HL-60 (cell line): ENCODE measurements around the gene CCDC51.

Source experiments
- DNase-seq, 2 experiments: peaks; one replicate each; pipeline ENCODE4 v3.0.0-alpha.2; 2010 to 2020; ENCODE audit warnings: low read depth in 1 of 2, low spot score in 1 of 2
- H3K27ac ChIP-seq: fragments of 250-450 bp; sonication (Bioruptor Pico); replicated peaks from 2 replicates; pipeline ENCODE4 v1.5.1; 2020; ENCODE audit warnings: mild to moderate bottlenecking, moderate library complexity
- H3K27me3 ChIP-seq: fragments of 250-450 bp; sonication (Bioruptor Pico); 2 replicates; pipeline ENCODE4 v1.5.1; 2021; ENCODE audit warnings: mild to moderate bottlenecking, moderate library complexity; ENCODE audit not compliant: insufficient read depth, poor library complexity, severe bottlenecking
- H3K4me3 ChIP-seq: replicated peaks from 2 replicates; pipeline ENCODE4 v1.5.1; 2011; ENCODE audit warnings: mild to moderate bottlenecking, control low read depth, low read length; ENCODE audit not compliant: insufficient read depth
- CTCF ChIP-seq: IDR thresholded peaks from one replicate; pipeline ENCODE4 v1.5.1; 2011; ENCODE audit warnings: low read length, control low read depth, inconsistent platforms; ENCODE audit not compliant: insufficient read depth
- GABPA ChIP-seq: IDR thresholded peaks from 2 replicates; pipeline ENCODE4 v1.6.1; 2012; ENCODE audit warnings: low read depth
- POLR2AphosphoS5 ChIP-seq: IDR thresholded peaks from 2 replicates; pipeline ENCODE4 v1.6.1; 2012; ENCODE audit warnings: low read depth
- REST ChIP-seq: IDR thresholded peaks from 2 replicates; pipeline ENCODE4 v1.6.1; 2012; ENCODE audit warnings: low read depth; ENCODE audit not compliant: insufficient replicate concordance
- SPI1 ChIP-seq: IDR thresholded peaks from 2 replicates; pipeline ENCODE4 v1.6.1; 2012; ENCODE audit warnings: low read depth, mild to moderate bottlenecking, borderline replicate concordance

CCDC51 gene

DNA sequence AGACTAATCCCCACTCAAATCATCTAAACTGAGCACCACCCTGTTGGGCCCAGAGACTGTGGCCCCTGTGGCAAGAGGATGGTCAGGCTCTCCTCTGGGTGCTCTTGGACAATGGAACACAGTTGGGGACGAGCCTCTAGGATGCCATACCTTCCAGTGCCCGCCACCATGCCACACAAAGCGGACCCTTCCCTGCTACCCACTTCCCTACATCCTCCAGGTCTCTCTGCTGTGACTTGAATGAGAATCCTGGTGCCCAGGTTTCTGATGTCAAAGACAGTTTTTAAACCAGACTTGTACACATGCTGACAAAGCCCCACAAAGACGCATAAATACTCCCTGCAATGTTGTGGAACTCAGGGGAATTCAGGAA is 4.7 kb downstream of the CCDC51 start:
- DNase-seq = no peak
- no peak overlapping the region for H3K27ac ChIP-seq
- TF ChIP-seq GABPA (no peak), SPI1 (no peak), POLR2AphosphoS5 (no peak), CTCF (no peak), REST (no peak)
- H3K27me3 ChIP-seq = no peaks in the 10 kb centered on the region
- H3K4me3 ChIP-seq = no peak overlapping the region

GRCh38 chr3:48434591-48435222 is 5.2 kb downstream of the CCDC51 start:
- Histone ChIP-seq H3K27ac (no peak overlapping the region), H3K4me3 (no peak overlapping the region), H3K27me3 (no peaks in the 10 kb centered on the region)
- TF ChIP-seq REST (no peak), CTCF (no peak), SPI1 (no peak), POLR2AphosphoS5 (no peak), GABPA (no peak)
- DNase-seq = no peak

GRCh38 chr3:48433472-48434118 is 6.3 kb downstream of the CCDC51 start:
- H3K4me3 ChIP-seq = no peak overlapping the region
- TF ChIP-seq POLR2AphosphoS5 = no peak
- no peak for TF ChIP-seq SPI1
- TF ChIP-seq REST = no peak
- H3K27ac ChIP-seq = no peak overlapping the region
- H3K27me3 ChIP-seq = peaks cover 2% of the 10 kb centered on the region
- no peak for DNase-seq
